Fibroblast of peridontal ligament (primary cell): ENCODE measurements around the gene NME4.
"Not testable (repeated sequence)": the region's sequence is repeated elsewhere in the genome, so short reads cannot be mapped to it uniquely, and the experiment has no call there.

Experiments used
- DNase-seq: peaks from one replicate; pipeline ENCODE4 v3.0.0-alpha.2; 2010; ENCODE audit errors: extremely low read depth

Gene NME4

DNA sequence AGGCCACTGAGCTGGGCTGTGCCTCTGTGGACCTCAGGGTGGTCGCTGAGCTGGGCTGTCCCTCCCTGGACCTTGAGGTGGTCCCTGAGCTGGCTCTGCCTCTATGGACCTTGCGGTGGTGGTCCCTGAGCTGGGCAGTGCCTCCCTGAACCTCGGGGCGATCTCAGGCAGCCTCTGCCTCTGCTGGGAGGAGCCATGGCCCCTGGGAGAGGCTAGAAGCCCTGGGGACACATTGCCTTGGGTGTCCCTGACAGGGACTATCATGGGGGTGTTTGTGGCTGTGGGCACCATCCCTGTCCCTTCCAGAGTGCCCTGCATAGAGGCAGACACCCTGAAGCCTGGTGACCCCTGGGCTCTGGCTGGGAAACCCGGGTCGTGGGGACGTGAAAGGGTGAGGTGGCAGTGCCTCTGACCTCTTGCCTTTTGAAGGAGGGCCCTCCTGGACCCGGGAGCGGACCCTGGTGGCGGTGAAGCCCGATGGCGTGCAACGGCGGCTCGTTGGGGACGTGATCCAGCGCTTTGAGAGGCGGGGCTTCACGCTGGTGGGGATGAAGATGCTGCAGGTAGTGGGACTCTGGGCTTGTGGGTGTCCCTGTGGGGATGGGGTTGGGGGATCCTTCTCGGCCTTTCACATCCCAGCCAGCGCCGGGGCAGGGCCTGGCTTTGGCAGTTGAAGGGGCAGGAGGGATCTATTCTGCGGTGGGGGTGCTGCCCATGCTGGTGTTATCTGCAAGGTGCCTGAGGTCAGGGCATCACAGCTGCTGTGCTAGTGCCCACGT, 1.8 kb downstream of the NME4 start:
- DNase-seq: no peak

DNA sequence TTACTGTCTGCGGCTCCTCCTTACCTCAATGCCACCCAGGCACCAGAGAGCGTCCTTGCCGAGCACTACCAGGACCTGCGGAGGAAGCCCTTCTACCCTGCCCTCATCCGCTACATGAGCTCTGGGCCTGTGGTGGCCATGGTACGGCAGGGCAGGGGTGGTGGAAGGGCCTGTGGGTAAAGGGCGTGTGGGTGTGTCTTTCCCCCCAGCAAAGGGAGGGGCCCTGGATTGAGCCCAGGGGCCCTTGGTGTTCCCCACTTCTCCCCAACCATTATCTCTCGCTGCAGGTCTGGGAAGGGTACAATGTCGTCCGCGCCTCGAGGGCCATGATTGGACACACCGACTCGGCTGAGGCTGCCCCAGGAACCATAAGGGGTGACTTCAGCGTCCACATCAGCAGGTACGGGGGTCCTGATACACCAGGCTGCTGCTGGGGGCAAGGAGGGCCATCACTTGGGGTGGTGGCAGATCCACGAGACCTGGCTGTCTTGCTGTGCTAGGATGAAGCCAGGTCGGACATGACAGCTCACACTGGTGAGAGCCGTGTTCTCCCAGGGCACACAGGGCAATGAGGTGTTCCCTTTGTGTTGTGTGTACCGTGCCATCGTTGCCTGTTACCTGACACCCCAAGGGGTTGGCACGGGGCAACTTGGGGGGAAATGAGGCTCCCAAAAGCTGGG, 2.5 kb downstream of the NME4 start:
- no peak for DNase-seq

DNA sequence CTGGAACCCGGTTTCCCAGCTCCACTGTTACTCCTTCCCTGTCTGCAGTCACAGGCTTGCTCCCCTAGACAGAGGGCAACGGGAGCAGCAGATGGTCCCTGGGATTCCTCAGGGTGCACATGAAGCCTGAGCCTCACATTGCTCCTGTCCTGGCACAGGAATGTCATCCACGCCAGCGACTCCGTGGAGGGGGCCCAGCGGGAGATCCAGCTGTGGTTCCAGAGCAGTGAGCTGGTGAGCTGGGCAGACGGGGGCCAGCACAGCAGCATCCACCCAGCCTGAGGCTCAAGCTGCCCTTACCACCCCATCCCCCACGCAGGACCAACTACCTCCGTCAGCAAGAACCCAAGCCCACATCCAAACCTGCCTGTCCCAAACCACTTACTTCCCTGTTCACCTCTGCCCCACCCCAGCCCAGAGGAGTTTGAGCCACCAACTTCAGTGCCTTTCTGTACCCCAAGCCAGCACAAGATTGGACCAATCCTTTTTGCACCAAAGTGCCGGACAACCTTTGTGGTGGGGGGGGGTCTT, 3.1 kb downstream of the NME4 start:
- DNase-seq: no peak

DNA sequence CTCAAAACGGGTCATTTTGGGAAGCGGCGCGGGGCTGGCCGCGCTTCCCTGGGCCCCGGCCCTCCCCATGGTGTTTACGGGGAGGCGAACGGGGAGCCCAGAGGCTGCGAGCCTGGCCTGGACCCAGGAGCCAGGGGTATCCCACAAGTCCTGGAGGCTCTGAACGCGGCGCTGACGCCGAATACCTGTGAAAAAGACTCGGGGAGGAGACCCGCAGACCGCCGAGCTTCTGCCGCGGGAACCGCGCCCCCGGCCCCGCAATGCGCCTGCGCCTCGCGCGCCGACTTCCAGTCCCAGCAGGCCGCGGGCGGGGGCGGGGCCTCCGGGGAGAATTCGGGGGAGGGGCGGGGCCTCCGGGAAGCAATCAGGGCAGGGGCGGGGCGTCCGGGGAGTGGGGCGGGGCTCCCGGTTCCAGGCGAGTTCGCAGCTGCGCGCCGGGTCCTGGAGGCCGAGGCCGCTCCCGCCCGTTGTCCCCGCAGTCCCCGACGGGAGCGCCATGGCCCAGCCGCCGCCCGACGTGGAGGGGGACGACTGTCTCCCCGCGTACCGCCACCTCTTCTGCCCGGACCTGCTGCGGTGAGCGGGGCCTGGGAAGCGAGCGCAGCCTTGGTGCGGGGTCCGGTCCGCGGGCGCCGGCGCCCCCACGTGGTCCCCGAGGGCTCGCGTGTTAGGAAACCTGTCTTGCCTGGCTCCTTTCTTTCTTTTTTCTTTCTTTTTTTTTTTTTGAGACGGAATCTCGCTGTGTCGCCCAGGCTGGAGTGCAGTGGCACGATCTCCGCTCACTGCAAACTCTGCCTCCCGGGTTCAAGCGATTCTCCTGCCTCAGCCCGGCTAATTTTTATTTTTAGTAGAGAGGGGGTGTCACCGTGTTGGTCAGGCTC, 4.7 kb downstream of the NME4 start, which contains the start of gene DECR2:
Gene DECR2 (plus strand): TSS at position 418 of the 881 bp plus-strand sequence. CDS start 79 bp downstream, at position 497.
- DNase-seq: peak; percentile 83

DNA sequence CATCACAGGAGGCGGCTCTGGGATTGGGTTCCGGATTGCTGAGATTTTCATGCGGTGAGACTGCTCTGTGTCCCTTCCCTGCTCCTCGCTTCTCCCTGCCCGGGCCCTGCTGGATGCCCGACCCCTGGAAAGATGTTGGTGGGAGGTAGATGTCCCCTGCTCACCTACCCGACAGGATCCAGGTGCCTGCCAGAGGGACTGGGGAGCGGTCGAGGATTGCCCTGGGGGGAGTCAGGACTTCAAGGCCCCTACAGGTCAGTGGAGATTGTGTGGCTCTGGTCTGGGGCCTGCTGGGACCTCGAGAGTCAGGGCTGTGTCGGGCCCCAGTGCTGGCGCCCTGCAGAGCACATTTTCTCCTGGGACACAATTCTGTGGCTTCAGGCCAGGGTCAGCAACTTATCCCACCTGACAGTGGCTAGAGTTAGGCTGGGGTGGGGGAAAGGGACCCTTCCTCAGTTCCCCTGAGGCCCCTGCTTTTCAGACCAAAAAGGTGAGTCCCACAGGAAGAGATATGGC, 8.0 kb downstream of the NME4 start:
- no peak for DNase-seq

DNA sequence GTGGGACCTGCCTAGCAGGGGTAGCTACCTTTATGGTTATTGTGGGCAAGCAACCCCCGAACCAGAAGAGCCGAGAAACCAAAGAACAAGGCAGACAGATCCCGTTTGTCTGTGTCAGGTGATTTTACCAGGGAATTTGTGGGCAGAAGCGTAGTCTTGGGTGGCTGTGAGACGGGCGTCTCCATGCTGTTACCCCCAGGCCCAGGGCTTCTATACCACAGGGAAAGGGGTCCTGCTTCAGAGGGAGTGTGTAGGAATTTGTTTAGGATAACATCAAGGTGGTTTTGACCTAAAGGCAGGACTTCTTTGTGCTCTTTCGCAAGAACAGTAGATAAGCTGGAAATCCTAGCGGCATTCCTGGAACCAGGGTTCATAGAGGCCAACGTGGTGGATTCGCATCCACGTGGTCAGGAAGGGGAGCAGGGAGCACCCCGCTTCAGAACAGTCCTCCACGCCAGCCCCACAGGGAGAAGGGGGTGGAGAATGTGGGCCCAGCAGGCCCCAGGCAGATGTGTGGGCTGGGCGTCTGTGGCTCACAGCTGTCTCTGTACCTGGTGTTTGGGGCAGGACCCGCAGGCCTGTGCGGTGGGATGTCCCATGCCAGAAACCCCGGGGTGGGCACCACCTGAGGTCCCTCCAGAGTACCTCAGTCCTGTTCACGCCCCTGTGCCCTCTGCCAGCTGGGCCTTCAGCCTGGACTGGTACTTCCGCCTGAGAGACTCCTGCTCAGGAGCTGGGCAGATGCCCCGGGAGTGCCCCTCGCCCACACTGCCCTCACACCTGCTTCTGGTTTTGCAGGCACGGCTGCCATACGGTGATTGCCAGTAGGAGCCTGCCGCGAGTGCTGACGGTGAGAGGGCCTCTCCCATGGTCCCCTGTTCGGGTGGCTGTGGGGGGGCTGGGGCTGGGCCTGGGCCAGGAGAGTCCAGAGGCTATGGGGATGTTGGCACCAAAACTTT, 8.8 kb downstream of the NME4 start:
- DNase-seq: no peak

DNA sequence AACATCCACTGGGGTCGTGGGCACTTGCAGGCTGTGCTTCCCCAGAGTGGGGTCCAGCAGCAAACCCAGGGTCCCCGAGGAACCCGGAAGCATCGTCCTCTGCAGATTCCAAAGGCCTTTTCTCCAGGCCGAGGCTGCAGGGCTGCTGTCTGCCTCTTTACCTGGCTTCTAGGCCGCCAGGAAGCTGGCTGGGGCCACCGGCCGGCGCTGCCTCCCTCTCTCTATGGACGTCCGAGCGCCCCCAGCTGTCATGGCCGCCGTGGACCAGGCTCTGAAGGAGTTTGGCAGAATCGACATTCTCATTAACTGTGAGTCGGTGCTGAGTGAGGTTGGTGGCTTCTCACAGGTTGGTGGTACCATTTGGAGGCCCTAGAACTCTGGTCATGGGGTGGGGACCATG, 10.3 kb downstream of the NME4 start:
- DNase-seq: no peak

DNA sequence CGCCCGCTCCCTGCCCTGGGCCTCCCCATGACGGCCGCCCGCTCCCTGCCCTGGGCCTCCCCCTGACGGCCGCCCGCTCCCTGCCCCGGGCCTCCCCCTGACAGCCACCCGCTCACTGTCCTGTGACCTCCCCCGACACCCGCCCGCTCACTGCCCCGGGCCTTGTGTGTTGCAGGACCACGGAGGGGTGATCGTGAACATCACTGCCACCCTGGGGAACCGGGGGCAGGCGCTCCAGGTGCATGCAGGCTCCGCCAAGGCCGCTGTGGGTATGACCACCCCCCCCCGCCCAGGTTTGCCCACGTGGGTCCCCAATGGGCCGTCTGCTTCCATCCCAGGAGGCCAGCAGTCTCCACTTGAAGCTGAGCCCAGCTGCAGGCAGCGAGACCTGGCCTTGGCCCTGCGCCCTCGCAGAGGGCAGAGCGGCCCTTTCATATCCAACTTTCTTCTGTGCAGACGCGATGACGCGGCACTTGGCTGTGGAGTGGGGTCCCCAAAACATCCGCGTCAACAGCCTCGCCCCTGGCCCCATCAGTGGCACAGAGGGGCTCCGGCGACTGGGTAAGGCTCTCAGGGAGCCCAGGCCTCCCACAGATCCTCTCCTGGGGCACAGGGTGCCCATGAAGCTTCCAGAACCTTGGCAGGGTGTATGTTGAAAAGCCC, 13.6 kb downstream of the NME4 start:
- DNase-seq: no peak

DNA sequence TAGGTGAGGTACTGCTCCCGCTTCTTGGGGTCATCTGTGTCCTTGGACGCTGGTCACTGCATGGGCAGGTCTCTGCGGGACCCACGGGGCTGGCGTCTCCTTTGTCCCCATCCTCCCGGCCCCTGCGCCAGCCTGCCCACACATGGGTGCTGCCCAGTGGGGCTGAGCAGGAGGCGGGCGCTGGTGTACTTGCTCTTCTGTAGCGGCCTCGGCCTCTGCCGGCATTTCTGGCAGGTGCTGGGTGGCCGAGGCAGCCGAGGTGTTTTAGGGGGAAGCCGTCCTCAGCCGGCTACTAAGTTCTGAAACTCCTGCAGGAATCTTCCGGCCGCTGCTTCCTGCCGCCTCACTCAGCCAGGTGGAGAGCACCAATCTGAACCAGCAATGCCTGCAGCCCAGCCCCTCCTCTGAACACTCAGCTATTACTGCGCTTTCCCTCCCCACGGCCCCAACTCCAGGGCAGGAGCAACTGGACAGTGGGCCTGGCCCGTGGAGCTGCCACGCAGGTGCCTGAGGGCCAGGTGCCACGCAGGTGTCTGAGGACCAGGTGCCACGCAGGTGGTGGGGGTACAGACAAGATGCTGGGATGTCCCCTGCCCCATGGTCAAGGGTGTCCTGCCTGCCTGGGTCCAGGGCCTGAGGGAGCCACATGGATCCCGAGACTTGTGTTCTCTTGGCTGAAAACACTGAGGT, 14.7 kb downstream of the NME4 start:
- no peak for DNase-seq

DNA sequence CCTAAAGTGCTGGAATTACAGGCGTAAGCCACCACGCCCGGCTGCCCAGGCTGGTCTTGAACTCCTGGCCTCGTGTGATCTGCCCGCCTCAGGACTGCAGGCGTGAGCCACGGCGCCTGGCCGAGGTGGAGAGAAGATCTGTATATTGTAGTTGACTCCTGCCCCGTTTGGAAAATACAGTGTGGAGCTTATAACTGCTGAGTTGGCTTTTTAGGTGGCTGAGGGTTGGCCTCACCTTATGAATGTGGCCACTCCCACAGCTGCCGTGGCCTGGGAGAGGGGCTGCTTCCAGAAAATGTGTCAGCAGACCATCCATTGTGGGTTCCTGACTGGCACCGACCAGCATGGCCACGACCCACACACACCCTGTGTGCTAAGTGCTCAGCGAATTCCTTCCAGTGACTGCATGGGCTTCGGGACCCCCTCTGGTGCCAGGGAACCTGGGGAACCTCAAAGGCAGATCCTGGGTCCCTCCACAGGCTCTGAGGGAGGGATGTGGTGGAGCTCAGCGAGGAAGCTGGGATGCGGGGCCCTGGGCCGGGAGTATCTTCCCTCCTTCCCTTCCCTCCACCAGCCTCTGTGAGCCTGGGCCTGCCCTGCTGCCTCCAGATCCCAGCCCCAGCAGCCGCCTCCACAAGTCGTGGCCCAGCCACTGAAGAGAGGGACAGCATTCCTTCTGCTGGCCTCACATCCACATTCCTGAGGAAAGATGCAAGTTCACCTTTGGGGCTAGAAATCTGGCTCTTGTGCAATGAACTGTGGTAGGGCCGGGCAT, 17.6 kb downstream of the NME4 start:
- DNase-seq: no peak

DNA sequence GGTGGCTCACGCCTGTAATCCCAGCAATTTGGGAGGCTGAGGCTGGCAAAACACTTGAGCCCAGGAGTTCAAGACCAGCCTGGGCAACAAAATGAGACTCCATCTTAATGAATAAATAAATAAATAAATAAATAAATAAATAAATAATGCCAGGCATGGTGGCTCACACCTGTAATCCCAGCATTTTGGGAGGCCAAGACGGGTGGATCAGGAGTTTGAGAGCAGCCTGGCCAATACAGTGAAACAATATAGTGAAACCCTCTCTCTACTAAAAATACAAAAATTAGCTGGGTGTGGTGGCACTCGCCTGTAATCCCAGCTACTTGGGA, 18.1 kb downstream of the NME4 start:
- DNase-seq: not testable (repeated sequence)

DNA sequence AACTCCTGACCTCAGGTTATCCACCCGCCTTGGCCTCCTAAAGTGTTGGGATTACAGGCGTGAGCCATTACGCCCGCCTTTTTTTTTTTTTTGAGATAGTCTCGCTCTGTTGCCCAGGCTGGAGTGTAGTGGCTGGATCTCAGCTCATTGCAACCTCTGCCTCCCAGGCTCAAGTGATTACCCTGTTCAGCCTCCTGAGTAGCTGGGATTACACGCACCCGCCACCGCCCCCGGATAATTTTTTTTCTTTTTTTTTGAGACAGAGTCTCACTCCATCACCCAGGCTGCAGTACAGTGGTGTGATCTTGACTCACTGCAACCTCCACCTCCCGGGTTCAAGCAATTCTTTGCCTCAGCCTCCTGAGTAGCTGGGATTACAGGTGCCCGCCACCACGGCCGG, 25.2 kb downstream of the NME4 start:
- DNase-seq: not testable (repeated sequence)

DNA sequence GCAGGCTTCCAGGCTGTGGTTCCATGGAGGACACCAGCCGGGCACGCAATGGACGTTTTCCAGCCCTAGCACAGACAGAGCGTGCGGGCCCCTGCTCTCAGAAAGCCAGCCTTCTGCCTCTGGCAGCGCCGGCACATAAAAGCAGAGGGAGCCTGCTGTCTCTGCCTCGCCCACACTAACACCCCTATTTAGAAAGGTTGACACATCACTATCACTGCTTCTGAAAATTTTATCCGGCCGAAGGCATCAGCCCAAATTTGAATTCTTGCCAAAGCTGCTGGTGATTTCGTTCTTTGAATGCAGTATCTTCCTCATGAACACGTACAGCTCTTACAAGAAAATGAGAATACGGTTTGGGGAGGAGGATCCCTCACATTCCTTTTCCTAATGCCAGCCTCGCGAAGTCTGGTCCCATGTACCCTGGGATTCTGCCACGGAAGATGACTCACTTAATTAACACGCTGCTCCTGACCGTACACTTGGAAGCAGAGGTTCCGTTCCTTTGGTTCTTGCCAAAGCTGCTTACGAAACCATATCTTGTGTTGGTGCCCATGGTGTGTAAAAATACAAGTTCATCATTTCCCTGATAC, 27.1 kb downstream of the NME4 start:
- peak; percentile 99 for DNase-seq

DNA sequence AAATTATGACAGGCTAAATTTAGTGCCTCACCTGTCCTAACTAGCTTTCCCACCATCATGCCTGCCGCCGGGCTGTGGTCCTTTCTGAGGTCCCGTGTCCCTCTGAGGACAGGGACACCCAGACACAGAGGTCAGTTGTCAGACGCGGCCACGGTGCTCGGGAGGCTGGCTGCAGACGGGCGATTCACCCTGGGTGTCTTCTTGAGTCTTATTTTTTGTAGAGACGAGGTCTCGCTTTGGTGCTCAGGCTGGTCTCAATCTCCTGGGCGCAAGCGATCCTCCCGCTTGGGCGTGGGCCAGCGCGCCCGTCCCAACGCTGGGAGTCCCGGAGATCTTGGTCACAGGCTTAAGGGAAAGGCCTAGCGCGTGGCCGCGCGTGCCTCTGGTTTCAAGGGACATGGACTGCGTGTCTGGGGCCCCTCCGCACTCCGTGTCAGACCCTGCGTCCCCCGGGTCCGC, 27.7 kb downstream of the NME4 start:
- no peak for DNase-seq

DNA sequence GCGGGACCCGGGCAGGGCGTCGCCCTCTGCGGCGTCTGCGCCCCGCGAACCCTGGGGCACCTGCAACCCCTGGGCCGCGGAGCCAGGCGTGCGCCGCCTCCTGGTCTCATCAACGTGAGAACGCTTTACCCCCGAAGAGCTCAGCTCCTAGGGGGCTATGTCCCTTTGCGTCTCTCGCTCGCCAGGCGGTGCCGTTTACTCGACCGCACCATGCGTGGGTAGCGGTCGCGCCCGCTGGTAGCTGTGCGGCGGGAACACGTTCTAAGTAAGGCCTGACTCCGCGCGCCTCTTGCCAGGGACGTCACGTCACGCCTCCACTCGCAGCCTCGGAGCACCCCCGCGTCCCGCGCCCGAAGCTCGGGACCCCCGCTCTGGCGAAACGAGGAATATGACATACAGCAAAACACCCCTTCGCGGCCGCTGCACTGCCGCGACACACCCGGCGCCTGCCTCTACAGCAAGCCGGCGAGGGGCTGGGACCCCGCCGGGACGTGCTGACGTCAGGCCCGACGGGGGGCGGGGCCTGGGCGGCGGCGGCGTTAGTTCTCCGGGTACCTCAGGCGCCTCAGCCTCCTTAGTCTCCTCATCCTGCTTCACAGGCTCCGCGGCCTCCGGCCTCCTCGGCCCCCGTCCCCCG, 28.2 kb downstream of the NME4 start, which contains the start of gene RAB11FIP3:
Gene RAB11FIP3 (plus strand): TSS at position 568 of the 637 bp plus-strand sequence. CDS start 358 bp downstream, outside the sequence.
- peak; percentile 60 for DNase-seq

DNA sequence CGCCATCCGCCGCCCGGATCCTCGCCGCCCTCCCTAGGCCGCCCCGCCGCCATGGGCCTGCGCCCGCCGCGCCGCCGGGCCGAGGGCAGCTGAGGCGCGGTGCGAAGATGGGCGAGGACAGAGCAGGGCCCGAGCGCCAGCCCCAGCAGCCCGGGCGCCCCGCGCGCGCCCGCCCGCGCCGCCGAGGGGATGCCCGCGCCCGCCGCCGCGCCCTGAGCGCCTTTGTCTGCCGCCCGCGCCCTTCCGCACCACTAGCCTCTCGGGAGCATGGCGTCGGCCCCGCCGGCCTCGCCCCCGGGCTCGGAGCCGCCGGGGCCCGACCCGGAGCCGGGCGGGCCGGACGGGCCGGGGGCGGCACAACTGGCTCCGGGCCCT, 28.7 kb downstream of the NME4 start:
- no peak for DNase-seq

DNA sequence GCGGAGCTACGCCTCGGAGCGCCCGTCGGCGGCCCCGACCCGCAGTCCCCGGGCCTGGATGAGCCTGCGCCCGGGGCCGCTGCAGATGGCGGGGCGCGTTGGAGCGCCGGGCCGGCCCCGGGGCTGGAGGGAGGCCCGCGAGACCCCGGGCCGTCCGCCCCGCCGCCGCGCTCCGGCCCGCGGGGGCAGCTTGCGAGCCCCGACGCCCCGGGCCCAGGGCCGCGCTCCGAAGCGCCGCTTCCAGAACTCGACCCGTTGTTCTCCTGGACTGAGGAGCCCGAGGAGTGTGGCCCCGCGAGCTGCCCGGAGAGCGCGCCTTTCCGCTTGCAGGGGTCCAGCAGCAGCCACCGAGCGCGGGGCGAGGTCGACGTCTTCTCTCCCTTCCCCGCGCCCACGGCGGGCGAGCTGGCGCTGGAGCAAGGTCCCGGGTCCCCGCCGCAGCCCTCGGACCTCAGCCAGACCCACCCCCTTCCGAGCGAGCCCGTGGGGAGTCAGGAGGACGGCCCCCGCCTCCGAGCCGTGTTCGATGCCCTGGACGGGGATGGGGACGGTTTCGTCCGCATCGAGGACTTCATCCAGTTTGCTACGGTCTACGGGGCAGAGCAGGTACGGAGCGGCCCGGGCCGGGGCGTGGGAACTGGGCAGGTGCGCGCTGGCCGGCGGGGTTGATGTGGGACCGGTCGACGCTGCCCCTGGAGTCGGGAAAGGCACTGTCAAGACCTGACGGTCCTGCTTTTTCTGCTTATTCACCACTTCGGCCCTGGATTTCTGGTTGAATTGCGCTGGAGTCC, 29.3 kb downstream of the NME4 start:
- no peak for DNase-seq
